GM18502 (cell line): ENCODE data around the gene TNRC18.

Source experiments
- ATAC-seq: cut with Tn5 transposase; IDR thresholded peaks from one replicate; pipeline ENCODE4 v1.9.1; 2021; ENCODE audit warnings: mild to moderate bottlenecking; ENCODE audit not compliant: unreplicated experiment, poor library complexity

TNRC18 gene

GRCh38 chr7:5429253-5429856 is 5.7 kb upstream of the TNRC18 start:
- no peak for ATAC-seq

- no peak for ATAC-seq
These were observed 5.0 kb upstream of the TNRC18 start for GRCh38 chr7:5428478-5429252.

- ATAC-seq: no peak
These were observed 2.5 kb upstream of the TNRC18 start for GRCh38 chr7:5426226-5426475.

DNA sequence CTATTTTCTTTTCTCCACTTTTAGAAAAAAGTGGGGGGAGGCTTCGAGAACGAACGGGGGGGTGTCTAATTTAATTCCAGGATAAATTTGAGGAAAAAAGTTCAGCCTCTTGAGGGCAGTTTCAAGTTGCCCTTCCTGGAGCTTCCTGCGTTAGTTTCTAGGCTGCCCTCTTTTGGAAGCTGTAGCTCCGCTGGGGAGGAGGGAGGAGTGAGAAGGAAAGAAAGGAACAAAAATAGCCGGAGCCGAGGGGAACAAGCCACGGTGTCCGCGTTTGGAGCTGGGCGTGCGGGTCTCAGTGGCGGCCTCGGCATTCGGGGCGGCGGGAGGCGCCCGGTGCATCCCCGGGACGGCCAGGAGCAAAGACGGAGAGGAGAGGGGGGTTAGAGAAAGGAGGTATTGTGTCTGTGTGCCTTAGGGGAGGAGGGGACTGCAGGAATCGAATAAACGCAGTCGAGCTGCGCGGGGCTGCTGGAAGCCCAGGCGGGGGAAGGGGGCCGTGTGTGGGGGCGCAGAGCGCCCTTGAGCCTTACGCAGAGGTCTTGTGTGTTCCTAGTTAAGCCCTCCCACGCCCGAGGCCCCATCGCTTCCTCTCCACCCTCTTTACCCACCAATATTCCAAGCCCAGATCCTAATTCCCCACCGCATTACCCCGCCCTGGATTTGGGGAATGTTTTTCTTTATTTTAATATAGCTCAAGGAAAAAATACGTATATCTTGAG is 2.0 kb upstream of the TNRC18 start:
- ATAC-seq: no peak

- no peak for ATAC-seq
These were observed 1.3 kb upstream of the TNRC18 start for GRCh38 chr7:5424749-5425506.

DNA sequence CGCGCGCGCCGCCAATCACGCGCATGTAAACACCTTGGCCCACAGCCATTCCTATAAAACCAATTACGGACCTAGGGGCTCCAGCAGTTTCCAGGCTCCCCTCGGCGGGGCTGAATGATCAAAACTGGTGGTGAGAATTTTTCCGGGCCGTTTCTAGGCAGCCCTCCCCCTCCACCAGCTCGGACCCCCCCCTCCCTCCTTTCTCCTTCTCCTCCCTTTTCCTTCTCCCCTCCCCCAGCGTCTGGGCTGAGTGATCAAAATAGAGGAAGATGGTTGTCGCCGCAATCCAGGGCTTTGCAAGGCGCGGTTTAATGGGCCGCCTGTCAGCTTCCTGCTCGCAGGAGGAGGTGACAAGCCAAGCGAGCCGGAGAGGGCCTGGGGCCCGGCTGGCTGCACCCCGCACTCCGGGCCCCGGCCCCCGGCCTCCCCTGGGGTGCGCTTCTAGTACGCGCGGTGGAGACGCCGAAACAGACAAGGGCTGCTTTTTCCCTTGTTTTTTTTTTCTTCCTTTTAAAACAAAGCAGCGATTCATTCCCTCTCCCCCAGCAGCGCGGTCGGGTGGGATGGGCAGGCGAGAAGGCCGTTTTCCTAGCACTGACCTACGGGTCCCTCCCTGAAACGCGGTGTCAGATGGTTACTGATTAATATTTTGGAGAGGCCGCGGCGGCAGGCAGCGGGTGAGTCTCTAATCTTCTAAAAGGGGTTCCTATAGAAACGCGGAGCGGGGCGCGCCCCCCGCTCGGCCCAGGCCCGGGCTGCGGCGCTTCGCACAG is 528 bp upstream of the TNRC18 start:
- ATAC-seq: no peak

GRCh38 chr7:5422396-5423305 is 983 bp downstream of the TNRC18 start:
- ATAC-seq: no peak

- no peak for ATAC-seq
These were observed 1.8 kb downstream of the TNRC18 start for GRCh38 chr7:5421714-5422395.

DNA sequence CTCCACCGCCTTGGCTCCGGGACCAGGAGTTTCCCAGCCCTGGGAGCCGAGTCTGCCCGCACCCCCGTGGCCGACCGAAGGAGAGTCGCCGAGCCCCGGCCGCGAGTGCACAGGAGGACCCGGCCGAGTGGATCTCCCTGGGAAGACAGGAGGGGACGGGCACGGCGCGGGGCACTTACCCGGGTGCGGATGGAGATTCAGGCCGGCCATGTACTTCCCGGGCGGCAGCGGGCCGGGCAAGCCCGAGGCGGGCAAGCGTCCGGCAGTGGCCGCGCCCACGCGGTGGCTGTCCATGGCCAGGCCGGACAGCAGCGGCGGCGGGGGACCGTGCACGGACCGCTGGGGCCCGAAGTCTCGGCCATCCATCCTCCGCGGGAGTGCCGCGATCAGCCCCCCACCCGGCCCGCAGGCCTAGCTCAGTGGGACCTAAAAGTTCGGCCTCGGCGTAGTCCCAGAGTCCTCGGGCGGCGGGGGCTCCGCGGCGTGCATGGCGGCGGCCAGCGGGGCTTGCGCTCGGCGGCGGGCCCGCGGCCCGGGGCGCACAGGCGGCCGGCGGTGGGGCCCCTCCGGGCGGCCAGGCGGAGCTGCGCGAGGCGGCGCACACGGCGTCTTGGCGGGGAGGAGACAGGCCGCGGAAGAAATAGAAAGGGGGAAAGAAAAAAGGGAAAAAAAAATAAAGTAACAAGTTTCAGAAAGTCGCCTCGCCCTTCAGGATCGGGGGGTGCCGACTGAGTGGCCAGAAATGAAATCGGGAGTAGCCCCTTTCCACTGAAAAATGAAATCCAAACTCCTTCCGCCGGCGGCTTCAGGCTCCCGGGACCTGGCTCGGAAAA is 2.5 kb downstream of the TNRC18 start:
- ATAC-seq: no peak

GRCh38 chr7:5420067-5420880 is 3.4 kb downstream of the TNRC18 start:
- no peak for ATAC-seq

DNA sequence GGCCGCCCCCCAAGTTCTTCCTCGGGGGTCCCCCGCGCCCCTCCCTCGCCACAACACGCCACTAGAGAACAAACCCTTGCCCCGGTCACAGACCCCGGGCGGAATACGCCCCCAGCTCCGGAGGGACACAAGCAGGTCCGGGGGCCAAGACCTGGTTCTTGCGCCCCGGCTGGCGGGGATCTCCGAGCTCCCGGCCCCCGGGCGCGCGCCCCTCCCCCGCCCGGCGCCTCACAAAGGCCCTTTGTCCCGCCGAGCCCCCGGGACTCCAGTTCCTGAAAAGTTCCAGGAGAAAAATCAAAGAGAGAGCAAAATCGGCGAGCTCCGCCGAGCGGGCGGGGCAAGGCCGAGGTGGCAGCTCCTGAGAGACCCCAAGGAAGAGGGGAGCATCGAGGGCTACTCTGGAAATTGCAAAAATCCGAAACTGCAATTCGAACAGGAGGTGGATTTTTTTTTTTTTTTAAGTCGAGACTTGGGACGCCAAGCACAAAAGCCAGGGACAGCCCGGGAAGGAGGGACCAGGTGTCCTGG is 4.0 kb downstream of the TNRC18 start:
- ATAC-seq: no peak

- ATAC-seq: no peak
These were observed 5.4 kb downstream of the TNRC18 start for GRCh38 chr7:5418285-5418582.

DNA sequence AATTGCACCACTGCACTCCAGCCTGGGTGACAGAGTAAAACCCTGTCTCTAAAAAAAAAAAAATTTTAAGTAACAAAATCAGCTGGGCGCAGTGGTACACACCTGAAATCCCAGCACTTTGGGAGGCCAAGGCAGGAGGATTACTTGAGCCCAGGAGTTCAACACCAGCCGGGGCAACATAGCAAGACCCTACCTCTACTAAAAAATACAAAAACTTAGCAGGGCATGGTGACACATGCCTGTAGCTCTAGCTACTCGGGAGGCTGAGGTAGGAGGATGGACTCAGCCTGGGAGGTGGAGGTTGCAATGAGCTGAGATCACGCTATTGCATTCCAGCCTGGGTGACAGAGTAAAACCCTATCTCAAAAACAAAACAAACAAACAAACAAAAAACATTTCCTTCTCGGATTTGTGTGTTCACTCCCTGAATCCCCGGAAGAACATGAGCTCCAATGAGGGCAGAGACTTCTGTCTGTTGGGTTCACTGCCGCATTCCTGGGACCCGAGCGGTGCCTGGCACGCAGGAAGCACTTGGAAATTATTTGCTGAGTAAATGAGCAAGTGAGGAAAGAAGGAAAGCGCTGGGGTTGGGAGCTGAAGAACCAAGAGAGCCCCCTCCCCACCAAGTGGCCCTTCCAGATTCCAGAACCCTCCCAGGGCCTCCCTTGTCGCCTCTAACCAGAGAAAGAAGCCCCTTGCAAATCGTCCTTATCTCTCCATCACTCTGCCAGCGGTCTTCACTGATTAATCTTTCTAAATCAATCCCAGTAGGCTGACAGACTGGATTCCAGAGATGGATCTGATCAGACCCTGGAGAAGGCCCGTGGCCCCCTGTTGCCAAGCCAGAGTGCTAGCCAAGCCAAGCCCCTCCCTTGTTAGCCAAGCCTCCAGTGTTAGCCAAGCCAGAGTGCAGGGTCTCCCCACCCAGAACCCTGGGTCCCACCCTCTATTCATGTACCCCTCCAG is 6.2 kb downstream of the TNRC18 start:
- no peak for ATAC-seq

- ATAC-seq: no peak
These were observed 8.7 kb downstream of the TNRC18 start for GRCh38 chr7:5414916-5415315.

GRCh38 chr7:5413449-5413786 is 10.2 kb downstream of the TNRC18 start:
- ATAC-seq: no peak

DNA sequence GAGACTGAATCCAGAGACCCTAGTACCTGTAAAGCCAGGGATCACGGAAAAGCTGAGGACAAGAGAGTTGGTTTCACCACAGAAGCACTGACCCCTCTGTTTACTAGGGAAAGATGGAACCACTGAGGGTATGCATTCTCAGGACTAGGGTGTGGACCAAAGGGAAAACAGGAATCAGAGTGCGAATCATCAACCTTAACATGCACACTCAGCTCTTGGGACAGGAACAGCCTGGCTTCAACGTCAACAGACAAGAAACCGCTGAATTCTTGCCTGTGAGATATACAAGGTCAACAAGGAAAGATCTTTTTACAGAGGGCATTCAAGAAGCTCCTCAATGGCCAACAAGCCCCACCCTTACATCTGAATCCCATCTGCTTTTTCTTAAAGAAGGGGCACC is 14.9 kb downstream of the TNRC18 start:
- ATAC-seq: no peak
